Umbilical cord (tissue), 2 donors: ENCODE measurements around the gene PTCH2. TPM values are rescaled to one million over a fixed set of nuclear protein-coding genes. Genes with fewer than 3 reads are reported as not detected.
A peak's percentile ranks its signal among the peaks of the same experiment; 100 is the strongest.
"Not testable (repeated sequence)": the region's sequence is repeated elsewhere in the genome, so short reads cannot be mapped to it uniquely, and the experiment has no call there.

ENCODE experiments used
- DNase-seq: peaks from one replicate; pipeline ENCODE4 v3.0.0-alpha.2; 2015; ENCODE audit warnings: low spot score
- total RNA-seq: library from RNA; depleted of rRNA; stranded (reverse); fragments of >200 nt; gene quantifications from one replicate; pipeline ENCODE4 v1.2.3, GENCODE V29; 2014; ENCODE audit warnings: low replicate concordance; ENCODE audit not compliant: insufficient read depth

PTCH2 gene
- total RNA-seq, 1 donor from 2014 or later, result 0.72 TPM

DNA sequence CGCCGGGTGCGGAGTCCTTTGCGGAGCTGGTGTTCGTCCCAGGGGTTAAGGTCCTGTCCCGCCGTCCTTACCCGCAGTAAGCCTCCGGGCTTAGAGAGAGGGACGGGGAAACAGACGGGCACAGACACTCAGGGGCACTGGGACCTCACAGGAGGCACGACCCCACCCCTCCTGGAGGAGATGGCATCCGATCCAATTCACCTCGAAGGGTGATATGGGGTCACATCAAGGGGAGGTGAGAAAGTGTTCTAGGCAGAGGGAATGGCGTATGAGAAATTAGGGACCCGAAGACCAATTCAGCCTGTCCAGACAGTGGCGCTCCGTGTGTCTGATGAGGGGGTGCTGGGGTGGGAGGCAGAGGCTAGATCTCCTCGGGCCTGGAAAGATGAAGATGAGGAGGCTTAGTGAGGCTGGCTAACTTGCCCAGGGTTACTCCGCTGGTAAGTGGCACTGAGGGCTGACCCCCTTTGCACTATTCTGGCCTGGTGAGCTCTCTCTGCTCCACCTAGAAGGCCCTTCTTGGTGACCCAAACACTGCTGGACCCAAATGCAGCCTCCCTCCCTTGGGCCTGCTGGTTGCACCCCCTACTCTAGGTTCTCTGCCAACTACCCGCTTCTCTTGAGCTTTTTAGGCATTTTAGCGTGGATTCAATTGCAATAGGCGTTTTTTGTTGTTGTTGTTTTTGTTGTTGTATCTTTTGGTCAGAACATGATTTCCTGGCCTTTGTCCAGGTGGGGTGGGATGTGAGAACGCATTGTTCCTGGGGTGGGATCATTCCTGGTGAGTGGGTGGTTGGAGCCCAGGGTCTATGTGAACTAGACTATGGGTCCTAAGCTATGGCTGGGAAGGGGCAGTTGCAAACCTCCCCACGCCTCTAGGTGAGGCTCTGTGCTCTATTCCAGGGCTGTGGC, 22.5 kb downstream of the PTCH2 start:
- no peak for DNase-seq

GRCh38 chr1:44819608-44820327, 23.3 kb downstream of the PTCH2 start:
- DNase-seq, result peak; percentile 94

GRCh38 chr1:44819196-44819607, 23.9 kb downstream of the PTCH2 start:
- DNase-seq, result no peak

DNA sequence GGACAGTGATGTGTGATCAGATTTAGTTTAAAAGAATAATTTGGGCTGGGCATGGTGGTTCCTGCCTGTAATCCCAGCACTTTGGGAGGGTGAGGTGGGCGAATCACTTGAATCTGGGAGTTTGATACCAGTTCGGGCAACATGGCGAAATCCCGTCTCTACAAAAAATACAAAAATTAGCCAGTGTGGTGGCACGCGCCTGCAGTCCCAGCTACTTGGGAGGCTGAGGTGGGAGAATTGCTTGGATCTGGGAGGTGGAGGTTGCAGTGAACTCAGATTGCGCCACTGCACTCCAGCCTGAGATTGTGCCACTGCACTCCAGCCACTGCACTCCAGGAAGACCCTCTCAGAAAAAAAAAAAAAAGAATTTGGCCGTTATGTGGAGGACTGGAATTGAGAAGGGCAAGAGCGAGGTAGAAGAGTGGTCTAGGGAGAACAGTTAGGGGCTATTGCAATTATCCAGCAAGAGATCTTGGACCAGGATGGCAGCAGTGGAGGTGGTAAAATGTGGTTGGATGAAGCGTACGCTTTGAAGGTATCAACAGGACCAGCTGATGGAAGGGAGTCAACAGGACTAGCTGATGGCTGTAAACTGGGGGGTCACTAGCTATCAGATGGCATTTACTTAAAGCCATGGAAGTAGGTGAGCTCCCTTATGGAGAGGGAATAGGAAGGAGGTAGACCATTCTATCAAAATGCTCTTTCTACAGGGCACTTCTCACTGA, 25.1 kb downstream of the PTCH2 start:
- no peak for DNase-seq

- no peak for DNase-seq
Measured at GRCh38 chr1:44817307-44817706, 25.7 kb downstream of the PTCH2 start.

DNA sequence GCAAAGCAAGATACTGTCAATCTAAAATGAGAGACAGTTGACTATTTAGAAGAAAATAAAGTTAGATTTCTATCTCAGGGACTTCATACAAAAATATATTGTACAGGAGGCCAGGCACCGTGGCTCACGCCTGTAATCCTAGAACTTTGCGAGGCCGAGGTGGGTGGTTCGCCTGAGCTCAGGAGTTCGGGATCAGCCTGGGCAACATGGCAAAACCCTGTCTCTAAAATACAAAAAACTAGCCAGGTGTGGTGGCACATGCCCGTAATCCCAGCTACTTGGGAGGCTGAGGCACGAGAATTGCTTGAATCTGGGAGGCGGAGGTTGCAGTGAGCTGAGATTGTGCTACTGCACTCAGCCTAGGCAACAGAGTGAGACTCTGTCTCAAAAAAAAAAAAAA, 27.1 kb downstream of the PTCH2 start:
- not testable (repeated sequence) for DNase-seq

DNA sequence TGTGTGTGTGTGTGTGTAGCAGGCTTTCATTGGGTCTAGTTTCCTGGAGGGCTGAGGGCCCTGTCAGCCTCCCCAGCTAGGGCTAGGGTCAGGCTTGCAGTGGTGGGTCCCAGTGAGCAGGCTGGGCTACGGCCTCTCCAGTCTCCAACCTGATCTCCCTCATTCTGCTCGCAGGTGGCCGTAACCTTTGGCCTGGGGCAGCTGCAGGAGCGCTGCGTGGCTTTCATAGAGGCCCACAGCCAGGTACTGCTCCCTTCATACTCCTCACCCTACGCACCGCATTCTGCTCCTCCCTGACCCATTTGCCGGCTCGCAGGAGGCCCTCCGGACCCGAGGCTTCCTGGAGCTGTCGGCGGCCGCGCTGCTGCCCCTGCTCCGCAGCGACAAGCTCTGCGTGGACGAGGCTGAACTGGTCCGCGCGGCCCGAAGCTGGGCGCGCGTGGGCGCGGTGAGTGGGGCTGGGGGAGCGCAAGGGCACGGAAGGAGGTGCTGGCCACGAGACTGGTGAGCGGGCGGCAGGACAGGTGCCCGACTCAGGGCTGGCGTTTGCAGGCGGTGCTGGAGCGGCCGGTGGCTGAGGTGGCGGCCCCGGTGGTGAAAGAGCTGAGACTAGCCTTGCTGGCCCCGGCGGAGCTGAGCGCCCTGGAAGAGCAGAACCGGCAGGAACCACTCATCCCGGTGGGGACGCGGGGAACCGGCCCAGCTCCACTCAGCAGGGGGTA, 30.1 kb downstream of the PTCH2 start:
- no peak for DNase-seq

DNA sequence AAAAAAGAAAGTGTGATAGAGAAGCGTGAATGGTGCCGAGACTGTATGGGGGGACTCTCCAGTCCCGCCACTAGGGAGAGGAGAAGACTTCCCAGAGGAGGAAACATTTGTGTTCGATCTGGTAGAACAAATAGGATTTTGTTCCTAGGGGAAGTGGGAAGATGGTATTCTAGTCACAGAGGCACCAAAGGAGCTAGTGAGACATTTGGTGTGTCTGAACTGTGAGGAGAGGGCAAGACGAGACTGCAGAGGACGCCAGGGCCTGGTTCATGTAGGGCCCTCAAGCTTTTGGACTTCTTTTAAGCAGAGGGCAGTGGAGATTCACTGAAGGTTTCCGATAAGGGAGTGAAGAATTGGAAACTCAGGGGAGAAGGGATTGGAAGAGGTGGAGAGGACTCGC, 31.8 kb downstream of the PTCH2 start:
- DNase-seq, result no peak

GRCh38 chr1:44810762-44811105, 32.3 kb downstream of the PTCH2 start:
- DNase-seq, result not testable (repeated sequence)

GRCh38 chr1:44810101-44810761, 32.8 kb downstream of the PTCH2 start:
- no peak for DNase-seq

DNA sequence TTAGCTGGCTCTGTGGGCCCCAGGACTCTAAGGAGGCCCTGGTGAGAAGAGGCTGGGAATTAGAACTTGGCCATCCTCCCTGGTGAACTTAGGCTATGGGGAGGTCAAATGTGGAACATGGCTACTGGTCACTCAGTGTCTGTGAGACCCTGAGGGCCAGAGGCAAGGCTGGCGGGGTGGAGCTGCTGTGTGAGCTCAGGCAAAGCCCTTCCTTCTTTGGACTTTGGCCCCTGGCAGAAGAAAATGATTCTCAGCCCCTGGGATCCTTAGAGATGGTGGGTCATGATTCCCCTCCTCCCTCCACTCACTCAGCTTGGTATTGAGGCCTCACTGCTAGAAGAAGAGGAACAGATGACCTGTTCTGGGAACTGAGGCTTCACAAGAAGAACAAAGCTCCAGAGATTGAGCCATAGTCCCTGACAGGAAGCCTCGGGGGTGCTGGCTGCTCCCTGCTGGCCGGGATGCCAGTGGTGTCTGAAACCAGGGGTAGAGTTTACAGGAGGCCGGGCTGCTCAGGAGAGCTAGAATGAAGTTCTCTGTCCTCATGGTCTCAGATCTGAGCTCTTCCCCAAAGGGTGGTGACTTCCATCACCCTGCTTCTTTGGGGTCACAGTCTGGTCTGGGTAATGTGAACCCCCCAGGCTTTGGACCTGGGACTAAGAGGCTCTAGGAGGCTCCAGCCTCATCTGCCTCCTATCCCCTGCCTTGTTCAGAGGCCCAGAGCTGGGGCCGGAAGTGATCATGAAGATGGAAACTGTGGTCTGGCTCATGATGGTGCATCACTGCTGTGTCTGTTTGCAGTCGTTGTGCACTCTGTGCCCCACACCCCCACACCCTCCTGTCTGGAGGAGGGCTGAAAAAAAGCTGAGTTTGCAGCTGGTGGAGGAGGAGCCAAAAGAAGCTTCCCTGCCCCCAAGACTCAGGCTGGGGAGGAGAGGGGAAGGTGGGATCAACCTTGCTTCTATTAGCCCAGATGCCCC, 33.8 kb downstream of the PTCH2 start:
- peak; percentile 84 for DNase-seq

- peak; percentile 97 for DNase-seq
Measured at GRCh38 chr1:44808063-44808937, 34.8 kb downstream of the PTCH2 start, which contains the start of gene BTBD19. BTBD19 (plus strand) TSS chr1:44808523; CDS start chr1:44808821, 298 bp downstream.

DNA sequence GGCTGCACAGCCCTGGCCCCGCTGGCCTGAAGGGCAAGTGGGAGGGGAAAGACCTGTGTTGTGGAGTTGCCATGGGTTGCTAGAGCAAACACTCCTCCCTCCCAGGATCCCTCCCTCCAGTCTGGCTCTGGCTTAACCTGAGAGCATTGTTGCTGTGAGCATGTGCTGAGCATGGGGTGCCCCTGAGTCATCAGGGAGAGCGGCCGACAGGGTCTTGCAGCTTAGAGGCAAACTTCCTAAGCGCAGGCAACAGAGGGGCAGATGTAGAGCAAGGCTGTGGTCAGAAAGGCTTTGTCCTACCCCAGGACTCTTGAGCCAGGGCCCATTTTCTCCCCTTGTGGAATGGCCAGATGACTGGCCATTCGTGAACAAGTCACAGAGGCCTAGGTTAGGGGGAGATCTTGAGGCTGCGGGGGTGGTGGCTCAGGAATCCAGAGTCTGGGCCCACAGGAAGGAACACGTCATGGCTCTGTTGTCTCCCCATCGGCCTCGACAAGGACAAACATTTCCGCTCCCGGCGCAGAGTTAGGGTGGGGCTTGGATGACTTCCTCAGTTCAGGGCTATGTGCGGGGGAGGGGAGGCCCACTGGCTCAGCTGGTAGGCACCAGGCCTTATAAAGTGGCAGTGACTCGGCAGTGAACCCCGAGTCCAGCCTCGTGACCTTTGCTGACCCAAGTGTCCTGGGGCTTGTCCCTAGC, 35.5 kb downstream of the PTCH2 start:
- DNase-seq, result peak; percentile 98

GRCh38 chr1:44806704-44807363, 36.2 kb downstream of the PTCH2 start, which contains the start of gene DYNLT4:
DYNLT4 (minus strand) TSS chr1:44807351; CDS start chr1:44806668, 683 bp downstream.
- no peak for DNase-seq

GRCh38 chr1:44806025-44806703, 36.9 kb downstream of the PTCH2 start:
- DNase-seq, result no peak

DNA sequence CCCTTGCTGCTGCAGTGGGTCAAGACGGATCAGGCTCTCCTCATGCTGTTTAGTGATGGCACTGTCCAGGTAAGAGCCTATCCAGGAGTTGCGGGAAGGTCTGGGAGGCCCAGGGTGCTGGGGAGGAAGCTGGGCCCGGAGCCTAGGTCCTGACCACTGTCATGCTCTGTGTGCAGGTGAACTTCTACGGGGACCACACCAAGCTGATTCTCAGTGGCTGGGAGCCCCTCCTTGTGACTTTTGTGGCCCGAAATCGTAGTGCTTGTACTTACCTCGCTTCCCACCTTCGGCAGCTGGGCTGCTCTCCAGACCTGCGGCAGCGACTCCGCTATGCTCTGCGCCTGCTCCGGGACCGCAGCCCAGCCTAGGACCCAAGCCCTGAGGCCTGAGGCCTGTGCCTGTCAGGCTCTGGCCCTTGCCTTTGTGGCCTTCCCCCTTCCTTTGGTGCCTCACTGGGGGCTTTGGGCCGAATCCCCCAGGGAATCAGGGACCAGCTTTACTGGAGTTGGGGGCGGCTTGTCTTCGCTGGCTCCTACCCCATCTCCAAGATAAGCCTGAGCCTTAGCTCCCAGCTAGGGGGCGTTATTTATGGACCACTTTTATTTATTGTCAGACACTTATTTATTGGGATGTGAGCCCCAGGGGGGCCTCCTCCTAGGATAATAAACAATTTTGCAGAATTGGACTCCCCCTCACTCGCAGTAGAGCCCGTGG, 37.6 kb downstream of the PTCH2 start:
- no peak for DNase-seq
